GM12874 (cell line): ENCODE results near the gene SPOCK2.

Experiments
- TF ChIP-seq, protein P1 (sequence below): IDR thresholded peaks from 2 replicates; pipeline ENCODE4 v1.5.1; 2011; ENCODE audit warnings: low read depth, mild to moderate bottlenecking, control low read depth, low read length, moderate library complexity; ENCODE audit not compliant: insufficient read depth

Gene SPOCK2

GRCh38 chr10:72077275-72077990, 10.9 kb downstream of the SPOCK2 start:
- TF ChIP-seq, protein P1, sequence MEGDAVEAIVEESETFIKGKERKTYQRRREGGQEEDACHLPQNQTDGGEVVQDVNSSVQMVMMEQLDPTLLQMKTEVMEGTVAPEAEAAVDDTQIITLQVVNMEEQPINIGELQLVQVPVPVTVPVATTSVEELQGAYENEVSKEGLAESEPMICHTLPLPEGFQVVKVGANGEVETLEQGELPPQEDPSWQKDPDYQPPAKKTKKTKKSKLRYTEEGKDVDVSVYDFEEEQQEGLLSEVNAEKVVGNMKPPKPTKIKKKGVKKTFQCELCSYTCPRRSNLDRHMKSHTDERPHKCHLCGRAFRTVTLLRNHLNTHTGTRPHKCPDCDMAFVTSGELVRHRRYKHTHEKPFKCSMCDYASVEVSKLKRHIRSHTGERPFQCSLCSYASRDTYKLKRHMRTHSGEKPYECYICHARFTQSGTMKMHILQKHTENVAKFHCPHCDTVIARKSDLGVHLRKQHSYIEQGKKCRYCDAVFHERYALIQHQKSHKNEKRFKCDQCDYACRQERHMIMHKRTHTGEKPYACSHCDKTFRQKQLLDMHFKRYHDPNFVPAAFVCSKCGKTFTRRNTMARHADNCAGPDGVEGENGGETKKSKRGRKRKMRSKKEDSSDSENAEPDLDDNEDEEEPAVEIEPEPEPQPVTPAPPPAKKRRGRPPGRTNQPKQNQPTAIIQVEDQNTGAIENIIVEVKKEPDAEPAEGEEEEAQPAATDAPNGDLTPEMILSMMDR = no peak

DNA sequence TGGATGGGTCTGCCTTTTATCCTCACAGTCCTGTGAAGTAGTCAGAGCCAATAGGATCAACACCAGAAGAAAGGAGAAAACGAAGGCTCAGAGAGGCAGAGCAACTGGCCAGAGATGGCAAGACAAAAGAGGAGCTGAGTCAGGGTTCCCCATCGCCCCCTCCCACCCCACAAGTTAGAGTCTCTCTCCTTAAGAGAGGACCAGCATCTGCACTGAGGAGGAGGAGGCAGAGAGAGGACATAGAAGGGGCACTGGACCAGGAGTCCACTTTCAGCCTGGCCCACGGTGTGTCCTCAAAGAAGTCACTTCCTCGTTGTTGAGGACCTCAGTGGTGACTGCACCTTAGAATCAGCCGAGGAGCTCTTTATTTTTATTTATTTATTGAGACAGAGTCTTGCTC, 11.6 kb downstream of the SPOCK2 start:
- TF ChIP-seq, protein P1 = no peak

- TF ChIP-seq, protein P1 = no peak
Measured at GRCh38 chr10:72075376-72076115, 12.8 kb downstream of the SPOCK2 start.

DNA sequence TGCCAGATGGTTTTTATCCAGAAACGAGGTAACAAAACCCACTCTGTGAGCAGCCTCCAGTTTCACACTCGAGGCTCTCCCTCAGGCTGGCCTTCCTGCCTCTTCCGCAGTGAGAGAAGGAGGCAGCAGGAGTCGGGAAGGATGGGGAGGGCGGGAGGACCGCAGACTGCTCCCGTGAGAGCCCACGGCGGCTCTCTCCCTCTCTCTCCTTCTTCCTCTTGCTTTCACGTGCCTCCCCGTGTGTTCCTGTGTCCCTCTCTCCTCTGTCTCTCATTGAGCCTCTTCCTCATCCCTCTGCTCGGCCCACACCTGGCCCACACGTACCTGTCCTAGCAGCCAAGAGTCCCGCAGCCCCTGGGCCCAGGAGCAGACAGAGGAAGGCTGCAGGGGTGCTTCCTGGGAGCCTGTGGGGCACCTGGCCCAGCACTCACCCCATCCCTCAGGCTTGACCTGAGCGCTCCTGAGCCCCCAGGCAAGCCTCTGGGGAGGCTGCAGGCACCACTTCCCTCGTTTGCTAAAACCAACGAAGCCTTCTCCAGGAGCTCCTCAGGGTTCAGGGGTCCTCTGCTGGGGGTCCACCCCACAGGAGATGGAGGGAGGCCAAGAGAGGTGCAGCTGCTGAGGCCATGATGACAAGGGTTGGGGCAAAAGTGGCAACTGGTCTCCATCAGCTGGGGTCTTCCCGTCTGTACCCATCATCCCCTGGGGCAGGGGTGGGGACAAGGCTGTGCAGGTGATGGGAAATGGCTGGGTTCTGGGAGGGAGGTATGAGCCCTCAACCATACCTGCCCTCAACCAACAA, 13.6 kb downstream of the SPOCK2 start:
- TF ChIP-seq, protein P1 = no peak

DNA sequence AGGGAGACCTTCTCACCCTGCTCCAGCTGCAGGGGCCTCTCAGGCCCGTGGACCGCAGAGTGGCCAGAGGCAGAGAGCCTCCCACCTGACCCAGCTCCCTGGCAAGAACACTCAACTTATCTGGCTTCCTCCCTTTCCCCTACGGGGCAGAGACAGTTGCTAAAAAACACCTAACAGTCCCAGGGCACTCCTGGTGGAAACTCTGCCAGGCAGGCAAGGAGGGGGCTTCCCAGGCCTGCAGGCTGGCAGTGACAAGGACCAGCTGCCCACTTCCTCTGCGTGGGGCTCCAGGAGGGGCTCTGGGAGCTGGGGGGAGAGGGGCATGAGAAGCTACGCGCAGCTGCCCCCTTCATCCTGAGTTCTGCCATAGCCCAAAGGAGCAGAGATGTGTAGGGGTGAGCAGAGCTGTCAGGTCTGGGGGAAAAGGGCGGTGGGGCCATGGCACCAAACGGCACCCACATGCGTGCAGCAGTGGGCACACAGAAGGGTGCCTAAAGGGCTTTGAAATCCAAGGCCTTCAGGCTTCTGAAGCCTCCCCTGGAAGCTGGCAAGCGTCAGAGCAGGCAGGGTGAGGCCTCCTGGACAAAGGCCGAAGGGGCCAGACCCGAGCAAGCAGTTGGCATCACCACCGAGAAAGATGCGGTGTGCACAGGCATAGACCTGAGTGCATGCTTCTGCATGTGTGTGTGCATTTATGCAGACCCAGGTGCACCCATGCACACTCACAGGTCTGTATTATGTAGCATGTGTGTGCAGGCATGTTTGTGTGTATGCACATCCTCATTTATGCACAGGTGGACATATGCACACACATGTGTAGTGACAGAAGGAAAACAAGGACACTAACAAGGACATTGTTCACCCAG, 14.4 kb downstream of the SPOCK2 start:
- TF ChIP-seq, protein P1 = no peak

- TF ChIP-seq, protein P1 = no peak
Measured at GRCh38 chr10:72072639-72073038, 15.7 kb downstream of the SPOCK2 start.

DNA sequence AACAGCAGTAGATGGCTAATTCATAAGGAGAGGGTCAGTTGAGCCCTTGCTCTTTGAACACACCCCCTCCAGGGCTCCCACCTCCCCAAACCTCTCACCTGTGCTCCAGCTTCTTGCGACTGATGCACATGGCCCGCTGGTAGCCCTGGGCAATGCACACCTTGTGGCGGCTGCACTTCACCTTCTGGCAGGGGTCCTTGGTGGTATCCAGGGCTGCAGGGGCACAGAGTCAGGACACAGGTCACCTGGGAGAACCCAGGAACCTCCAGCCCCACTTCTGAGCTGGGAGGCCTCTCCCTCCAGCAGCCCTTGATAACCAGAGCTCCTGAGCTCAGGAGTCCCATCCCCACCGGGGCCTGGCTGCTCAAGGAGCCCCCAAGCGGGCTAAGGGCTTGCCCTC, 16.3 kb downstream of the SPOCK2 start:
- TF ChIP-seq, protein P1 = no peak
